ENCODE data around the gene RNF213.

Gene RNF213

GRCh38 chr17:80349751-80350150 is 89.1 kb downstream of the RNF213 start:
- in situ Hi-C loops (cut with MboI; ENCODE audit: low pct_unique_long_range_greater_than_20kb, low sequenced_read_pairs, unreplicated experiment), result no loop called here
- no peak for DNase-seq (ENCODE audit: low spot score)
- no peak for TF ChIP-seq CTCF (IDR thresholded peaks at IDR 0.05; ENCODE audit: extremely low read depth, insufficient read depth, missing control alignments)

GRCh38 chr17:80352216-80352895 is 91.7 kb downstream of the RNF213 start:
- no peak for DNase-seq (ENCODE audit: low spot score)
- no peak for TF ChIP-seq CTCF (IDR thresholded peaks at IDR 0.05; ENCODE audit: extremely low read depth, insufficient read depth, missing control alignments)
- in situ Hi-C loops (cut with MboI; ENCODE audit: low pct_unique_long_range_greater_than_20kb, low sequenced_read_pairs, unreplicated experiment), result no loop called here

GRCh38 chr17:80352991-80353665 is 92.5 kb downstream of the RNF213 start:
- in situ Hi-C loops (cut with MboI; ENCODE audit: low pct_unique_long_range_greater_than_20kb, low sequenced_read_pairs, unreplicated experiment), result no loop called here
- no peak for DNase-seq (ENCODE audit: low spot score)
- no peak for TF ChIP-seq CTCF (IDR thresholded peaks at IDR 0.05; ENCODE audit: extremely low read depth, insufficient read depth, missing control alignments)

GRCh38 chr17:80353718-80354275 is 93.1 kb downstream of the RNF213 start:
- TF ChIP-seq CTCF (IDR thresholded peaks at IDR 0.05; ENCODE audit: extremely low read depth, insufficient read depth, missing control alignments), result no peak
- DNase-seq (ENCODE audit: low spot score), result no peak
- in situ Hi-C loops (cut with MboI; ENCODE audit: low pct_unique_long_range_greater_than_20kb, low sequenced_read_pairs, unreplicated experiment), result no loop called here

- TF ChIP-seq CTCF (IDR thresholded peaks at IDR 0.05; ENCODE audit: extremely low read depth, insufficient read depth, missing control alignments), result no peak
- DNase-seq (ENCODE audit: low spot score), result no peak
- in situ Hi-C loops (cut with MboI; ENCODE audit: low pct_unique_long_range_greater_than_20kb, low sequenced_read_pairs, unreplicated experiment), result no loop called here
Measured at GRCh38 chr17:80354336-80354735, 93.7 kb downstream of the RNF213 start.

- in situ Hi-C loops (cut with MboI; ENCODE audit: low pct_unique_long_range_greater_than_20kb, low sequenced_read_pairs, unreplicated experiment), result no loop called here
- no peak for TF ChIP-seq CTCF (IDR thresholded peaks at IDR 0.05; ENCODE audit: extremely low read depth, insufficient read depth, missing control alignments)
- no peak for DNase-seq (ENCODE audit: low spot score)
Measured at GRCh38 chr17:80356231-80356856, 95.7 kb downstream of the RNF213 start.
